ENCODE data around the gene PPFIA3. TPM values are rescaled to one million over a fixed set of nuclear protein-coding genes. Genes with fewer than 3 reads are reported as not detected.

The PPFIA3 gene
- total and polyA plus RNA-seq, 2 of the 8 experiments (the other 6 are each of a cell fraction or from before 2014, with no cell fraction given): 15.9 to 25.3 TPM

DNA sequence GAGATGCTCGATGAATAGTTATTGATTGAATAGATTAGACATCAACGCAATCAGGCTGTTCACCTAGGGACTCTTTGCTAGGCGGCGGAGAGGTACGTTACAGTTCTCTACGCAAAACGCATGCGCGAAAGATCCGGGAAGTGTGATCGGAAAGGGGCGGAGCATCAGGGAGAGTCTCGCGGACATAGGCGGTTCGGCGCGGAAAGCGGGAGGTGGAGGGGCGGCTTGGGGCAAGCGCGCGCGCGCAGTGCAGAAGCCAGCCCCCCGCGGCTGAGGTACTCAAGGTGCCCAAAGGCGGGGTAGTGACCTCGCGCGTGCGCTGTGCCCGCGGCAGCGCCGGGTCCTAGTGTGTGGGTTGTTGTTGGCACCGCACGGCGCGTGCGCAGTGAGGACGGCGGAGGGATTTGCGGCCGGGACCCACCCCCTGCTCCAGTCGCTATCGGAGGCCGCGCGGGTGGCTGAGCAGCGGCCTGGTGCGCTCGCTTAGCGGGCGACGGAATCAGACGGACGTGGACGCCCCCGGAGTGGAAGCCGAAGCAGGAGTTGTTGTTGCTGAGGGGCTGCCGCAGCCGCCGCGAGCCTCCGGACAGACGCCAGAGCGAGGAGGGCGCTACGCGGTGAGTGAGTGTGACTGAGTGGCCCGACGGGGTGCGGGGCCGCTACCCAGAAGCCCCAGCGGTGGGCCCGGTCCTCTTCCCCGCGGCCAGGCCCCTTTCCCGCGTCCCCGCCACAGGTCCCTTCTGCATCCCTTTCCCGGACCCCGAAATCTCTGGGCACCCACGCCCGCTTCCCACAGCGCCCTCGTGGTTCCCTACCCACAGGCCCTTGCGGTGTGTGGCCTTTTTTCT, 34.1 kb upstream of the PPFIA3 start, which contains the start of gene SNRNP70:
Gene SNRNP70 (plus strand): TSS at position 432 of the 848 bp plus-strand sequence. CDS start 964 bp downstream, outside the sequence.
- Histone ChIP-seq H3K4ac (replicated peaks; ENCODE audit: insufficient read length, low read depth, low read length) (peak within 1 kb of the TSS; percentile 87), H3K4me3 (ENCODE audit: extremely low read depth in 1 of 4, insufficient read depth in 2 of 4, low read depth in 3 of 4, low read length in 4 of 4) (peak within 1 kb of the TSS; percentile 84 to 97 (median 90)), H4K91ac (replicated peaks; ENCODE audit: insufficient read length, low read length) (peak within 1 kb of the TSS; percentile 69), H3K27ac (ENCODE audit: low read depth, low read length) (peak within 1 kb of the TSS; percentile 94), H3K27me3 (replicated peaks in 1 of 4; ENCODE audit: control insufficient read depth in 3 of 4, extremely low read depth in 1 of 4, insufficient read depth in 3 of 4, low read length in 3 of 4) (peaks cover 0 to 3% (median 0%) of the 10 kb centered on the region in 4 experiments; a peak in 1 of 7 replicates), H2BK15ac (ENCODE audit: low read length) (no peak within 1 kb of the TSS), H3K23ac (ENCODE audit: insufficient read length) (no peak within 1 kb of the TSS), H2BK12ac (ENCODE audit: low read depth, low read length) (peak within 1 kb of the TSS; percentile 68; the same call in 1 of the 2 replicates), H3K14ac (ENCODE audit: insufficient read length) (no peak within 1 kb of the TSS), H4K8ac (ENCODE audit: extremely low read depth, insufficient read depth, low read length) (peak within 1 kb of the TSS; percentile 96), H3K4me1 (replicated peaks in 1 of 4; ENCODE audit: control insufficient read depth in 3 of 4, insufficient read depth in 4 of 4, low read length in 3 of 4) (peaks cover 4 to 6% (median 5%) of the 10 kb centered on the region in 4 experiments), H3K79me2 (ENCODE audit: control insufficient read depth in 1 of 2, insufficient read depth in 2 of 2, low read length in 2 of 2) (peaks cover 33 to 42% of the 10 kb centered on the region in 2 experiments), H3K9ac (replicated peaks in 1 of 4; ENCODE audit: extremely low read depth in 1 of 4, low read depth in 3 of 4, low read length in 3 of 4) (peak within 1 kb of the TSS; percentile 91 to 98 (median 96)), H2BK20ac (ENCODE audit: low read length) (no peak within 1 kb of the TSS), H3K23me2 (ENCODE audit: low read depth, low read length) (peaks cover 14% of the 10 kb centered on the region; the same call in 1 of the 2 replicates), H2AK5ac (ENCODE audit: low read depth, low read length) (no peak within 1 kb of the TSS), H4K20me1 (replicated peaks in 1 of 2; ENCODE audit: control insufficient read depth in 1 of 2, insufficient read depth in 2 of 2, low read length in 2 of 2) (peaks cover 21% of the 10 kb centered on the region in 2 experiments), H2AFZ (ENCODE audit: low read length) (peak within 1 kb of the TSS; percentile 86), H3K56ac (replicated peaks; ENCODE audit: insufficient read length, low read depth, low read length) (peak within 1 kb of the TSS; percentile 94), H2BK120ac (replicated peaks; ENCODE audit: low read depth, low read length) (no peak within 1 kb of the TSS), H3K4me2 (ENCODE audit: insufficient read depth in 1 of 2, low read depth in 2 of 2, low read length in 2 of 2) (peak within 1 kb of the TSS; percentile 82 to 88), H4K5ac (ENCODE audit: insufficient read length, low read depth, low read length) (peak within 1 kb of the TSS; percentile 98), H3K18ac (ENCODE audit: extremely low read depth, low read length) (peak within 1 kb of the TSS; percentile 99), H3K36me3 (ENCODE audit: control insufficient read depth in 2 of 4, insufficient read depth in 4 of 4, low read length in 3 of 4) (peaks cover 10 to 35% (median 13%) of the 10 kb centered on the region in 4 experiments), H2BK5ac (ENCODE audit: low read depth, low read length) (peak within 1 kb of the TSS; percentile 88), H3K9me3 (ENCODE audit: insufficient read depth in 2 of 2, low read depth in 1 of 2, low read length in 1 of 2) (no peaks in the 10 kb centered on the region), H3K79me1 (ENCODE audit: low read depth, low read length) (peaks cover 9% of the 10 kb centered on the region)
- ChIA-PET CTCF (ENCODE audit: partially characterized antibody) (no interaction called here), POLR2A (ENCODE audit: partially characterized antibody) (interaction anchor here (1.0 to 2.5 kb wide), 4 partner anchors 10 to 64 kb away, joined by 4 to 10 read pairs (median 6); no protein-coding TSS in a partner anchor)
- 1% methylated on average over 82 of the region's 89 CpGs; no CpG with 5 or more reads in 1 of the 2 experiments for WGBS, 2 experiments (ENCODE audit: extremely low coverage in 1 of 2, insufficient coverage in 1 of 2, insufficient read length in 1 of 2, insufficient replicate concordance in 2 of 2, low coverage in 1 of 2, low lambda C conversion rate in 2 of 2, missing lambda C conversion rate in 1 of 2)
- DNase-seq (ENCODE audit: low read depth in 1 of 2, low spot score in 2 of 2) (peak; percentile 98 to 99), FAIRE-seq (no peak)
- TF ChIP-seq CHD1 (IDR thresholded peaks at IDR 0.05; ENCODE audit: low read depth, low read length) (no peak), GTF2F1 (IDR thresholded peaks at IDR 0.05; ENCODE audit: borderline replicate concordance, low read depth, low read length) (no peak), POLR2AphosphoS5 (IDR thresholded peaks at IDR 0.05; ENCODE audit: low read depth, low read length) (peak; percentile 96), SIN3A (conservative IDR thresholded peaks at IDR 0.05 in 1 of 2, IDR thresholded peaks at IDR 0.05 in 1 of 2; ENCODE audit: low read depth in 1 of 2, low read length in 2 of 2) (peak; percentile 61 to 64; a peak in 1 of 4 replicates), TBP (IDR thresholded peaks at IDR 0.05; ENCODE audit: low read depth, low read length) (peak; percentile 86), RXRA (IDR thresholded peaks at IDR 0.05; ENCODE audit: insufficient read depth, low read depth, low read length) (no peak), RNF2 (IDR thresholded peaks at IDR 0.05; ENCODE audit: borderline replicate concordance, low read depth, low read length, missing control alignments, poor library complexity, severe bottlenecking) (no peak), PHF8 (conservative IDR thresholded peaks at IDR 0.05; ENCODE audit: low read depth, low read length) (peak; percentile 100), TAF1 (IDR thresholded peaks at IDR 0.05; ENCODE audit: low read depth, low read length) (peak; percentile 97), SP2 (IDR thresholded peaks at IDR 0.05; ENCODE audit: low read length) (no peak), TCF12 (IDR thresholded peaks at IDR 0.05; ENCODE audit: low read depth, low read length) (no peak)

Data from H1 (cell line).